ENCODE results near the gene TMEM178B.

Gene TMEM178B

DNA sequence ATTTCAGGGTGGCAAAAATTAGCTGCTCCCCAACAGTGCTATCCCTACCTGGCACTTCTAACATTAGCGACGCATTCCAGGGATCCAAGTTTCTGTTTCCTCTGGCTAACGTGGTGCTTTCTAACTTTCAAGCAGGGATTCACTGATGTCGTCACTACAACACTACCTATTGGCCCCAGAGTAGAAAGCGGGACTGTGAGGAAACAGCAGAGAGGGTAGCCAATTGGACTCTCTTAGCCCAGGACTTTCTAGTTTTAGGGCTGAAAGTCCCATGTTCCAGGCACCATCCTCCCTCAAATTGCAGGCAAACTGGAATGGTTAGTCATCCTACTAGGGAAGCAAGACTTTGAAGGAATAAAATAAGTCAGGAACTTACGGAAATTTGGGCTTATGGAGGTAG, 388.1 kb downstream of the TMEM178B start:
- H3K4me3 ChIP-seq (ENCODE audit: insufficient read length, low read depth): no peak overlapping the region
- H3K36me3 ChIP-seq (ENCODE audit: insufficient read depth, insufficient read length, low read length): no peaks in the 10 kb centered on the region
- H3K27me3 ChIP-seq (ENCODE audit: insufficient read depth, insufficient read length): no peaks in the 10 kb centered on the region
- H3K9ac ChIP-seq (ENCODE audit: insufficient read length, low read depth): no peak overlapping the region
- no peak for DNase-seq (ENCODE audit: low read depth, low spot score)
- H3K4me1 ChIP-seq (ENCODE audit: insufficient read depth, insufficient read length): peaks cover 2% of the 10 kb centered on the region
- H3K9me3 ChIP-seq (ENCODE audit: insufficient read depth, low read length): no peaks in the 10 kb centered on the region
- TF ChIP-seq YY1 (IDR thresholded peaks at IDR 0.05; ENCODE audit: insufficient read depth, insufficient read length) (no peak), ZNF274 (IDR thresholded peaks at IDR 0.05; ENCODE audit: low read depth, low read length) (no peak), SUZ12 (IDR thresholded peaks at IDR 0.05; ENCODE audit: extremely low read depth, insufficient read depth, insufficient read length) (no peak)

- TF ChIP-seq ZNF274 (IDR thresholded peaks at IDR 0.05; ENCODE audit: low read depth, low read length): no peak
- no peak for TF ChIP-seq YY1 (IDR thresholded peaks at IDR 0.05; ENCODE audit: insufficient read depth, insufficient read length)
- TF ChIP-seq SUZ12 (IDR thresholded peaks at IDR 0.05; ENCODE audit: extremely low read depth, insufficient read depth, insufficient read length): no peak
- Histone ChIP-seq H3K9me3 (ENCODE audit: insufficient read depth, low read length) (no peaks in the 10 kb centered on the region), H3K36me3 (ENCODE audit: insufficient read depth, insufficient read length, low read length) (no peaks in the 10 kb centered on the region), H3K27me3 (ENCODE audit: insufficient read depth, insufficient read length) (no peaks in the 10 kb centered on the region), H3K4me3 (ENCODE audit: insufficient read length, low read depth) (no peak overlapping the region), H3K4me1 (ENCODE audit: insufficient read depth, insufficient read length) (peaks cover 8% of the 10 kb centered on the region), H3K9ac (ENCODE audit: insufficient read length, low read depth) (no peak overlapping the region)
- DNase-seq (ENCODE audit: low read depth, low spot score): no peak
Measured at GRCh38 chr7:141462958-141463357, 389.1 kb downstream of the TMEM178B start.

GRCh38 chr7:141463986-141464385, 390.1 kb downstream of the TMEM178B start:
- Histone ChIP-seq H3K9me3 (ENCODE audit: insufficient read depth, low read length) (no peaks in the 10 kb centered on the region), H3K9ac (ENCODE audit: insufficient read length, low read depth) (no peak overlapping the region), H3K4me1 (ENCODE audit: insufficient read depth, insufficient read length) (peaks cover 8% of the 10 kb centered on the region), H3K4me3 (ENCODE audit: insufficient read length, low read depth) (no peak overlapping the region), H3K27me3 (ENCODE audit: insufficient read depth, insufficient read length) (no peaks in the 10 kb centered on the region), H3K36me3 (ENCODE audit: insufficient read depth, insufficient read length, low read length) (no peaks in the 10 kb centered on the region)
- no peak for DNase-seq (ENCODE audit: low read depth, low spot score)
- TF ChIP-seq YY1 (IDR thresholded peaks at IDR 0.05; ENCODE audit: insufficient read depth, insufficient read length) (no peak), ZNF274 (IDR thresholded peaks at IDR 0.05; ENCODE audit: low read depth, low read length) (no peak), SUZ12 (IDR thresholded peaks at IDR 0.05; ENCODE audit: extremely low read depth, insufficient read depth, insufficient read length) (no peak)

- Histone ChIP-seq H3K36me3 (ENCODE audit: insufficient read depth, insufficient read length, low read length) (no peaks in the 10 kb centered on the region), H3K27me3 (ENCODE audit: insufficient read depth, insufficient read length) (no peaks in the 10 kb centered on the region), H3K4me3 (ENCODE audit: insufficient read length, low read depth) (no peak overlapping the region), H3K4me1 (ENCODE audit: insufficient read depth, insufficient read length) (peaks cover 8% of the 10 kb centered on the region), H3K9ac (ENCODE audit: insufficient read length, low read depth) (no peak overlapping the region), H3K9me3 (ENCODE audit: insufficient read depth, low read length) (no peaks in the 10 kb centered on the region)
- TF ChIP-seq YY1 (IDR thresholded peaks at IDR 0.05; ENCODE audit: insufficient read depth, insufficient read length): no peak
- no peak for TF ChIP-seq ZNF274 (IDR thresholded peaks at IDR 0.05; ENCODE audit: low read depth, low read length)
- no peak for TF ChIP-seq SUZ12 (IDR thresholded peaks at IDR 0.05; ENCODE audit: extremely low read depth, insufficient read depth, insufficient read length)
- DNase-seq (ENCODE audit: low read depth, low spot score): no peak
Measured at GRCh38 chr7:141464551-141464950, 390.7 kb downstream of the TMEM178B start.

- DNase-seq (ENCODE audit: low read depth, low spot score): no peak
- H3K36me3 ChIP-seq (ENCODE audit: insufficient read depth, insufficient read length, low read length): no peaks in the 10 kb centered on the region
- H3K27me3 ChIP-seq (ENCODE audit: insufficient read depth, insufficient read length): no peaks in the 10 kb centered on the region
- no peak overlapping the region for H3K4me3 ChIP-seq (ENCODE audit: insufficient read length, low read depth)
- TF ChIP-seq SUZ12 (IDR thresholded peaks at IDR 0.05; ENCODE audit: extremely low read depth, insufficient read depth, insufficient read length) (no peak), ZNF274 (IDR thresholded peaks at IDR 0.05; ENCODE audit: low read depth, low read length) (no peak), YY1 (IDR thresholded peaks at IDR 0.05; ENCODE audit: insufficient read depth, insufficient read length) (no peak)
- H3K9ac ChIP-seq (ENCODE audit: insufficient read length, low read depth): no peak overlapping the region
- peaks cover 8% of the 10 kb centered on the region for H3K4me1 ChIP-seq (ENCODE audit: insufficient read depth, insufficient read length)
- H3K9me3 ChIP-seq (ENCODE audit: insufficient read depth, low read length): no peaks in the 10 kb centered on the region
Measured at GRCh38 chr7:141466151-141466904, 392.5 kb downstream of the TMEM178B start.

- TF ChIP-seq YY1 (IDR thresholded peaks at IDR 0.05; ENCODE audit: insufficient read depth, insufficient read length) (no peak), ZNF274 (IDR thresholded peaks at IDR 0.05; ENCODE audit: low read depth, low read length) (no peak), SUZ12 (IDR thresholded peaks at IDR 0.05; ENCODE audit: extremely low read depth, insufficient read depth, insufficient read length) (no peak)
- no peak overlapping the region for H3K9ac ChIP-seq (ENCODE audit: insufficient read length, low read depth)
- no peak for DNase-seq (ENCODE audit: low read depth, low spot score)
- H3K4me1 ChIP-seq (ENCODE audit: insufficient read depth, insufficient read length): peaks cover 8% of the 10 kb centered on the region
- H3K4me3 ChIP-seq (ENCODE audit: insufficient read length, low read depth): no peak overlapping the region
- no peaks in the 10 kb centered on the region for H3K9me3 ChIP-seq (ENCODE audit: insufficient read depth, low read length)
- no peaks in the 10 kb centered on the region for H3K36me3 ChIP-seq (ENCODE audit: insufficient read depth, insufficient read length, low read length)
- no peaks in the 10 kb centered on the region for H3K27me3 ChIP-seq (ENCODE audit: insufficient read depth, insufficient read length)
Measured at GRCh38 chr7:141468341-141468740, 394.5 kb downstream of the TMEM178B start.

GRCh38 chr7:141475679-141476078, 401.8 kb downstream of the TMEM178B start:
- H3K36me3 ChIP-seq (ENCODE audit: insufficient read depth, insufficient read length, low read length): no peaks in the 10 kb centered on the region
- H3K9me3 ChIP-seq (ENCODE audit: insufficient read depth, low read length): no peaks in the 10 kb centered on the region
- no peaks in the 10 kb centered on the region for H3K4me1 ChIP-seq (ENCODE audit: insufficient read depth, insufficient read length)
- no peak for DNase-seq (ENCODE audit: low read depth, low spot score)
- no peak for TF ChIP-seq ZNF274 (IDR thresholded peaks at IDR 0.05; ENCODE audit: low read depth, low read length)
- no peak for TF ChIP-seq SUZ12 (IDR thresholded peaks at IDR 0.05; ENCODE audit: extremely low read depth, insufficient read depth, insufficient read length)
- no peak for TF ChIP-seq YY1 (IDR thresholded peaks at IDR 0.05; ENCODE audit: insufficient read depth, insufficient read length)
- no peaks in the 10 kb centered on the region for H3K27me3 ChIP-seq (ENCODE audit: insufficient read depth, insufficient read length)
- no peak overlapping the region for H3K9ac ChIP-seq (ENCODE audit: insufficient read length, low read depth)
- H3K4me3 ChIP-seq (ENCODE audit: insufficient read length, low read depth): no peak overlapping the region

All from NT2/D1 (cell line).